Neural progenitor cell (in vitro differentiated cells): ENCODE measurements around the gene PLEKHM1.
A peak's percentile ranks its signal among the peaks of the same experiment; 100 is the strongest.

Experiments
- EZH2 ChIP-seq: fragments of 200-600 bp; sonication (generic); IDR thresholded peaks from 2 replicates; pipeline ENCODE4 v1.6.1; 2017; ENCODE audit warnings: antibody characterized with exemption, mild to moderate bottlenecking, moderate library complexity
- EZH2phosphoT487 ChIP-seq: fragments of 200-600 bp; sonication (generic); IDR thresholded peaks from 2 replicates; pipeline ENCODE4 v1.6.1; 2017; ENCODE audit warnings: antibody characterized with exemption
- TF ChIP-seq, protein P1 (sequence below): fragments of 200-600 bp; sonication (generic); IDR thresholded peaks from 2 replicates; pipeline ENCODE4 v1.5.1; 2017; ENCODE audit warnings: antibody characterized with exemption, mild to moderate bottlenecking

DNA sequence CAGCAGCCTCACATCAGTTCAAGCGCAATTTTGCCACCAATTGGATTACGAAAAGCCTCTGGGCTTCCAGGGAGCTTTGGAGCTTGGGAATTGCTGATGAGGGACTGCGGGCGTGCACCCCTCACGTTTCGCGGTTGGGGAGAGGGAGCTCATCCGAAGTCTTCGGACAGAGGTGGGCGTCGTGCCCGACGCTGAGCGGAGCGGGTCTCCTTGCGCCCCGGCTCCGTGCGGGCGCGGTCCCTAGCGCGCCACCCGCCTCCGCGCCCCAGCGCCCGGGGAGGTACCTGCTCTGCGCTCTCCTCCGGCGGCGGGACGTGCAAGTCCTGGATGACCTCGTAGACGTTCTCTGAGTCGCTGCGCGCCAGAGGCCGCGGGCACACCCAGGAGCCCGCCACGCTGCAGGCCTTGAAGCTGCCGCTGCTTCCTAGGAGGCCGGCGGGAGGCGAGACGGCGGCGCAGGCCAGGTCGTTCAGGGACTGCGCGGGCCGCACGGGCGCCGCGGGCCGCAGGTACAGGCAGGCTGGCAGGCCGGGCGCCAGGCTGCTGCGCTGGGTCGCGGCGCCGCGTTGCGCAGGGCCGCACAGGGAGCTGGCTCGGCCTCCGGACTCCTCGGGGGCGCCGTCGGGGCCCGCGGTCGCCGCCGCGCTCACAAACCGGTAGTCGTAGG is 61.0 kb downstream of the PLEKHM1 start:
- TF ChIP-seq, protein P1, sequence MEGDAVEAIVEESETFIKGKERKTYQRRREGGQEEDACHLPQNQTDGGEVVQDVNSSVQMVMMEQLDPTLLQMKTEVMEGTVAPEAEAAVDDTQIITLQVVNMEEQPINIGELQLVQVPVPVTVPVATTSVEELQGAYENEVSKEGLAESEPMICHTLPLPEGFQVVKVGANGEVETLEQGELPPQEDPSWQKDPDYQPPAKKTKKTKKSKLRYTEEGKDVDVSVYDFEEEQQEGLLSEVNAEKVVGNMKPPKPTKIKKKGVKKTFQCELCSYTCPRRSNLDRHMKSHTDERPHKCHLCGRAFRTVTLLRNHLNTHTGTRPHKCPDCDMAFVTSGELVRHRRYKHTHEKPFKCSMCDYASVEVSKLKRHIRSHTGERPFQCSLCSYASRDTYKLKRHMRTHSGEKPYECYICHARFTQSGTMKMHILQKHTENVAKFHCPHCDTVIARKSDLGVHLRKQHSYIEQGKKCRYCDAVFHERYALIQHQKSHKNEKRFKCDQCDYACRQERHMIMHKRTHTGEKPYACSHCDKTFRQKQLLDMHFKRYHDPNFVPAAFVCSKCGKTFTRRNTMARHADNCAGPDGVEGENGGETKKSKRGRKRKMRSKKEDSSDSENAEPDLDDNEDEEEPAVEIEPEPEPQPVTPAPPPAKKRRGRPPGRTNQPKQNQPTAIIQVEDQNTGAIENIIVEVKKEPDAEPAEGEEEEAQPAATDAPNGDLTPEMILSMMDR: no peak
- TF ChIP-seq EZH2: peak; percentile 98
- peak; percentile 96 for TF ChIP-seq EZH2phosphoT487
